IPS DF 4.7 (cell line): ENCODE results near the gene ZNF181.
"Not testable (repeated sequence)": the region's sequence is repeated elsewhere in the genome, so short reads cannot be mapped to it uniquely, and the experiment has no call there.

Experiments used
- DNase-seq: peaks from one replicate; pipeline ENCODE4 v3.0.0-alpha.2; 2013; ENCODE audit warnings: low spot score; ENCODE audit errors: extremely low read depth

Gene ZNF181

DNA sequence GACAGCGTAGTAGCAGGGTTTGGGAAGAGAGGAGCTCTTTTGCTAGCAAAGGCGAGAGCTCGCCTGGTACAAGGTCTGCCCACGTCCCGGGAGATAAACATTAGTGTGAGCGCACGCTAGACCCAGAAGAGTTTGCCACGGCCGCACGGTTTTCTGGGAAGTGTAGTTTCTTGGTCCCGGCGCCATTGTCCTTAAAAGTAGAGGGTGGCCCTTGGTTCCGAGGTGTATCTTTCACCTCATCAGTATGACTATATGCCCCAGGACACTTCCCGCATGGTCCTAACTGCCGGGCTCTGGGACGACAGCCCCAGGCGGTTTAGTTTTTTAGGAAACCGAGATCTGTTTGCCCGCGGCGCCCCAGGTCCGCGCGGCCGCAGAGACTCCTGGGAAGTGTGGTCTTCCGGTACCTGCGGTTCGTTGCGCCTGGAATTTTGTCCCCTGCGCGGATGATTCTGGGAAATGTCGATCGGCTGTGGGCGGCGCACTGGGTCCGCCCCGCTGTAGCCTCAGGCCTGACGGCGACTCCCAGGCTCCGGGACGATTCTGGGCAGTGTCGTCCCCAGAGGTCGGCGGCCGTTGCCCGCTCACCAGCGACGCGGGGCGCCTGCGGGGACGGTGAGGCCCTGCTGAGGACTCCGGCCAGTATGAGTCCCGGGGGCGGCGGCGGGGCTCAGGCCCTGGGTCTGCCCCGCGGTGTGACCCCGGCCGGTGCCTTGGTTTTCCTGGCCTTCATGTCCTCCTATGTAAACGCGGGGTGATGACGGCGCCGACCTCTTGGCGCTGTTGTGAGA, at the start of gene ZNF181:
TSS of gene ZNF181 (plus strand) at position 498 of the 791 bp plus-strand sequence. CDS start 795 bp downstream, outside the sequence.
- DNase-seq: no peak

DNA sequence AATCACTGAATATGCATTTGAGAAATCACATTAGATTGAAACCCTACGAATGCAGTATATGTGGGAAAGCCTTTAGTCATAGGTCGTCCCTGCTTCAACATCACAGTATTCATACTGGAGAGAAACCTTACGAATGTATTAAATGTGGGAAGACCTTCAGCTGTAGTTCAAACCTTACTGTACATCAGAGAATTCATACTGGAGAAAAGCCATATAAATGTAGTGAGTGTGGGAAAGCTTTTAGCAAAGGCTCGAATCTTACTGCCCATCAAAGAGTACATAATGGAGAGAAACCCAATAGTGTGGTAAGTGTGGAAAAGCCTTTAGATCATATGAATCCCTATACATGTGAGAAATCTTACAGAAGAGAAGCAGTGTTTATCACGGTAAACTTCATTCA, 48.8 kb upstream of the ZNF181 start:
- DNase-seq: not testable (repeated sequence)

DNA sequence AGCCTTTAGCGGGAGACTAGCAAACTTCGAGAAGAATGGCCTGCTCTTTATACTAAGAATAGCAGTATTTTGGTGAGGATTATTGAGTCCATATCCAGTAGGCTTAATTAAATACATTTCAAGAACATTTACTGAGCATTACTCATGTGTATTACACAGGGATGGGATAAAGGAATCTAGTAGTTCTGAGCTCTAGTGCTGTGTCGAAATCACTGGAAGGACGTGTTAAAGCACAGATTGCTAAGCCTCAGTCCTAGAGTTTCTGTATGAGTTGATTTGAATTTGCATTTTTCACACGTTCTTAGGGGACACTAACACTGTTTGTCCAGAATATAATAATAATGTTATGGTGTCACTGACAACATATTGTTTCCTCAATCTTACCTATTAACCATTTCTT, 47.6 kb upstream of the ZNF181 start:
- DNase-seq: no peak

DNA sequence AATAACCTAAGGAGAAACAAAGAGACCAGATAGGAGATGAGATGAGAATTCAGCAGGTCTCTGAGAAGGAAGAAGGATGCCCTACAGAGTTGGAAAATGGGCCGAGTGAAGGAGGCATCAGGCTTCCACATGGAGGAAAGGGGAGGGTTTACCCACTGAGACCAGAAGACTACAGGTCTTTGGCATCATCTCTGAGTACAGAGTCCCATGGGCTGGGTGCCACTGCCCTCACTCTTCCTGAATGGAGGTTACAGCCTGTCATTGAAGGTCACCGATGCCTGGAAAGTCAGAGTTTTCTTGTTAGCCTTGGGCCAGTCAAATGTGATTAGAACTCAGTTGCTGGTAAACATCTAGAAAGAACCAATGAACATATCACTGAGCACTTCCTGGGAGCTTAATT, 46.7 kb upstream of the ZNF181 start:
- no peak for DNase-seq

DNA sequence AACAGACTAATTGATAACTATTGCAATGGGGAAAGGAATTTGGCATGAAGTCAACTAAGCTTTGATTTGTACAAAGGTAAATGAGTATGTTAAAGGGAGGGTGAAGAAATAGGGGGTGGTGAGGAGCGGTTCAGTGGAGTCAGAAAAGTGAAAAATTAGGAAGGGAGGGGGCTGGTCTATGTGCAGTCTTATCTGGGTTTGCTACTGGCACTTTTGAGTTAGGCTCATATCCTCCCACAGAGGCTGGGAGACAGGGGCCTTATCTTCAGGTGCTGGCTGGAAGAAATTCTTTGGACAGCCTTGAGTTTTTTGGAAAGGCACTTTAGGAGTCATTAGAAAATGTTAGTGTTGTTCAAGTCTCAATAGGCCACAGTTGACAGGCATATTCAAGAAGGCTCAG, 45.5 kb upstream of the ZNF181 start:
- DNase-seq: no peak

DNA sequence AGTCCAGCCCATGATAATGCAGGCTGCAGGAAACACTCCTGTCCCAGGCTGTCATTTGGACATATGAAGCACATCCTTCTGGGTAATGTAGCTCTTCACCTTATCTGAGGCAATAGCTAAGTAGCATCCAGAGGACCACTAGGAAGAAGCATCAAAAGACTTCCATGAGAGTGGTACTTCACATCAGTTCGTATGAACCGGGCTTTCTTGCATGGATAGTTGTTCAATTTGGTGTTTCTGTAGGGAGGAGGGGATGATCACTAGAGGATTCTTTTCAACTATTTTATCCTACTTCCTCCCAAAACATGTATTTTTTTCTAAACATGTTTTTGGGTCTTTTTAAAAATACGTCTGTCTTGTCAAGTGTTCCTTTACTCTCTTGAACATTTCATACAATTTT, 43.7 kb upstream of the ZNF181 start:
- no peak for DNase-seq

DNA sequence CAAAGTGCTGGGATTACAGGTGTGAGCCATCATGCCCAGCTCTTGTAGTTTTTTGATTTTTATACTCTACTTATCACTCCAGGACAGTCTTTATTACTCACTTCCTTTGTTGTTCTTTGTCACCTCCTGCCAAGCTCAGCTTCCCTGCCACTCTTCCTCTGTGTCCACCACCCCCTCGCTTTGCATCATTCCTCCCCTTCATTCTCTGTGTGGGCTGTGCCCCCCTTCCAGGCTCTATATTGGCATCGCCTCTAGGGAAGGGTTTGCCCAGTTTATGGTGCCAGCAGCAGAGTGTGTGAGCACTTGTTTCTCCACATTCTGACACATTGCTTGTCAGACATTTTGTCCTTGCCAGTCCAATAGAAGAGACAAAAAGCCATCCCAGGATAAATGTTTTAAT, 41.5 kb upstream of the ZNF181 start:
- no peak for DNase-seq

DNA sequence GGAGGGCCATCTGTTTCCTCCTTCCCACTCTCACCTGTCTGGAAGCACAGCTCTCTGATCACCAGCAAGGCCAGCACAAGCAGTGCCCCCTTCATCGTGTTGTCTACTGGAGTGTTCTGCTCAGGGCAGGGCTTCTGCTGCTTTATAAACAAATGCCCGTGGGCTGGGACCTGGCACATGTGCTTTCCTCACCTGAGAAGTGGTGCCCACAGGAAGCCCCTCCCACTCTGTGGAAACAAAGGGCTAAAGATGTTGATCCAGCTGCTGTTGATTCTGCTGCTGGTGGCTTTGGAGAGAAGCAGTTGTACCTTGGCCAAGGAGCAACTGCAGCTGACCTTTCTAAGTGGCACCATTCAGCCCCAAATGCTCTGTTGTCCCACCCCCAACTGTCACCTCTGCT, 26.4 kb upstream of the ZNF181 start:
- DNase-seq: no peak

DNA sequence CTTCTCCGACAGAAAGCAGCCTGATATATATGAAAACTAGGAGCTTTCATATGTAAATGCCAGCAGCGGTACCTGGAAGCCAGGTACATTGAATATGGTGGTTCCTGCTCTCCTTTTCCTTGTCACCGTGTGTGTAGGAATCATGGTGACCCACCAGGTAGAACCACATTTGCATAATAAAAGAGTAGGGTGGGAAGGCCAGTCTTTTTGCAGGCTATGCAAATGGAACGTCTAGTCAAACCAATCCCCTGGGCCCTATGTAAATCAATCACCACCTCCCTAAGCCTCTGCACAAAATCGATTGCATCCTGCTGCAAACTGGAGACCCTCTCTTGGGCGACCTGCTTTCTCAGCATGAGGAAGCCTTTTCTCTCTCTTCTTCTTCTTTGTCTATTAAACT, 22.2 kb upstream of the ZNF181 start:
- DNase-seq: no peak

DNA sequence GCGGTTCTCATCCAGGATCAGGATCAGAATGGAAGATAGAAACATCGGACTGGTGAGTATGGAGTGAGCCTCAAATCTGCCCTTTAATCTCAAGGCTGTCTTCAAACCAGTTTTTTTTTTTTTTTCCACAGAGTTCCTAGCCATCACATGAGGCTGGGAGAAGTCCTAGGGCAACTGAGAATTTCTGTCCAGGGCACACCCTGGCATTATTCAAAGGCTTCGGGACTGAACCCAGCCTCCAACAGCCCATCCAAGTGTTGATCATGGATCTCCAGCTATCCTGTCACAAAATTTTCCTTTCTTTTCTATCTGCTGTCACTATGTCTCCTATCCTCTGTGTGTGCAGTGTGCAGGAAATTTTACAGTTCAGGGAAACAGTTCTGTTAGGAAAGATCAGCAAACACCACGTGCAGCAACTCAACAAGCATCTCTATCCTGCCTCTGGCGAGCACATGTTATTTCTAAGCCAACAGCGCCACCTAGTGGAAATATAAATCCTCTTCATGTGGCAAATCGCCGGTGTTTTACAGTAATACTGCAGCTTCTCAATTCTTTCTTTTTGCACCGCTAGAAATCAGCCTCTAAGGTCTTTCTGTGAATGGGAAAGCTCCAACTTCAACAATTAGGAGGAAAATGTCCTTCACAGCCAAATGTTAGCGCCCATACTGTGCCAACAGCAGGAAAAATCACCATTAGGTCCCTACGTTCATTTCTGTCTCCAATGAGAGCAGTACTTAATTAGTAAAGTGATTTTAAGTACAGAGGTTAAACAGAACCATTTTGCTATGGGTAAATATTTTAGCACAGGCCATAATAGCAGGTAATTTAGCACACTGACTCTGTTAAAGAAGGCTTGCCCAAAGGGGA, 21.4 kb upstream of the ZNF181 start:
- DNase-seq: no peak

DNA sequence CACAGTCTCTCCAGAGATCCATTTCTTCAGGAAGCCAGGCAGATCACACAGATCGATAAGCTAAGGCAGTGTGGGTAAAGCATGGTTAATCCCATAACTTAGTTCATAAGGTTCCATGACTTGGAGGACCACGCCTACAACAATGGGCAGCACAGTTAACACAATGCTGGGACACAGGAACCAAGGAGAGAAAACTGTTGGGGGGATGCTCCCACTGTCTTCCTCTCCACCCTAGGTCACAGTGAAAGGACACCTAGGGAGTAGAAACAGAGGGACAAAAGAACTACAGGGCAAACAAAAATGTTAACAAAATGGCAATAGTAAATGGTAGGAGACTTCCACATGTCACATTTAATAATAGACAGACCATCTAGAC, 20.8 kb upstream of the ZNF181 start:
- DNase-seq: no peak

DNA sequence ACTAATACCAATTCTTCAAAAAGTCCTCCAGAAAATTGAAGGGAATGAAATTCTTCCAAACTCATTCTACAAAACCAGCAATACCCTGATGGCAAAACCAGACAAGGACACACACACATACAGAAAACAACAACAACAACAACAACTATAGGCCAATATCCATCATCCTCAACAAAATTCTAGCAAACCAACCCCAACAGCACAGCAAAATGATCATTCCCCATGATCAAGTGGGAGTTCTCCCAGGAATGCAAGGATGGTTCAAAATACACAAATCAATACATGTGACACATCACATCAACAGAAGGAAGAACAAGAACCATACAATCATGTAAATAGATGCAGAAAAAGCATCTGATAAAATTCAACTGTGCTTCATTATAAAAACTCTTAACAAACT, 18.7 kb upstream of the ZNF181 start:
- DNase-seq: no peak

DNA sequence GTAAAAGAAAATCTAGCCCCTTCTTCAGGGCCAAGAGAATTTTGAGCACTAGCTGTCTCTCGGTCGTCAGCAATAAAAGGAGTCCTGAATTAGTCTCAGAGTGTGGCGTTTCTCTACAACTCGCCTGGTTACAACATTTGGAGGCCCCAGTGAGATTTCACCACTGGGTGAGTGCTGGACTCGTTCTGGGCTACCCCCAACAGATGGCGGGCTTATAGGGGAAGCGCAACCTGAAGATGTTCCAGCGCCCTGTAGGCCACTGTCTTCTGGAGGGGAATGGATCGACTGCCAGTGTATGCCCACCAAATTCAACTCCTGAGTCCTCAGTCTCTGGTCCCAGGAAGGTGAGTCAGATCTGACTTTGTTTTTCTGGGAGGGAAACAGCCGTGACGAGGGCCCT, 11.7 kb upstream of the ZNF181 start:
- no peak for DNase-seq

DNA sequence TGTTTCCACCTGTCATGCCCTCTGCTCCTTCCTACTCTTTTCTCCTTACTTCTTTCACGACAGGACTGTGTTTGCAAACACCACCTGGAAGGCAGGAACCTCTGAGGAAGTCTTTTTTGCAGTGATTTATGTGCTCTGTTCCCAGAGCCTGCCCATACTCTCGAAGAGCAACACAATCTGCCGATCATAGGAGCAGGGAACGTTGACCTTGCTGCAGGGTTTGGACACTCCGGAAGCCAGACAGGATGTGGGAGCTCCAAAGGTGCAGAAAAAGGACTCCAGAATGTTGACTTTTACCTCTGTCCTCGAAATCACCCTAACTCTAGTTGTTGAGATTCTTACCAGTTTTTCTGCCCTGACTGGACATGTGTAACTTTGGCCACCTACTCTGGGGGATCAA, 8.6 kb upstream of the ZNF181 start:
- no peak for DNase-seq

DNA sequence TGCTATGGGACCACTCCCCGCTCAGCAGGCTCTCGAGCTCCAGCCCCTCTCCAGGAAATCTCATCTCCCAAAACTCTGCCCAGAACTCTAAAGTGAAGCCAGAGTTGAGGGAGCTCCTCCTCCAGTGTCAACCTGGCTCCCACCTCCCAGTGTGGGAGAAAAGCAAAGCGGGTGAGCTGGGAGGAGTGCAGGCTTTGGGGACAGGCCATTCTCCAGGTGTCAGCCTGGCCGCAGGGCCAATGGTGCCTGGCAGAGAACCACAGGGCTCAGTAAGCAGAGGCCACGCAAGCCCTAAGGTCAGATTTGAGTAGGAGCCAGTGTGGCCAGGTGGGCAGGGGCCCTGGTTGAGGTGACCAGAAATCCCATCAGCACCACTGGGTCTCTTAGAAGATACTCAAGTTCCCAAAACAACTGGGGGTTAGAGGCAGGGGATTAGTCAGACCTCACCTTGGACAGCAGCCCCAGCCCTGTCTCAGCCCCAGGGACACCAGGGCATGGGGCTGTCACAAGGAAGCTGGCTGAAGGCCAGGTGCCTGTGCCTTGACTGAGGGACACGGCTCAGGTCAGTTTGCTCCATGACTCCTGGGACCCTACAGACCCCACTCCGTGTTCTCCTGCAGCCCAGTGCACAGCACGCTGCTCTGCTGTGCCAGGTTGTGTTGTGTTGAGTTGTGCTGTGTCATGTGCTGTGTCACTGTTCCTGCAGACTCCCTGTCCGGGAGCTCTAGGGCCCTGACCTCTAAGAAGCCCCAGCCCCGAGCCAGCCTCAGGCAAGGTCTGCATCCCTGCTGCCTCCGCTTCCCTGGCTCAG, 2.8 kb upstream of the ZNF181 start:
- no peak for DNase-seq

DNA sequence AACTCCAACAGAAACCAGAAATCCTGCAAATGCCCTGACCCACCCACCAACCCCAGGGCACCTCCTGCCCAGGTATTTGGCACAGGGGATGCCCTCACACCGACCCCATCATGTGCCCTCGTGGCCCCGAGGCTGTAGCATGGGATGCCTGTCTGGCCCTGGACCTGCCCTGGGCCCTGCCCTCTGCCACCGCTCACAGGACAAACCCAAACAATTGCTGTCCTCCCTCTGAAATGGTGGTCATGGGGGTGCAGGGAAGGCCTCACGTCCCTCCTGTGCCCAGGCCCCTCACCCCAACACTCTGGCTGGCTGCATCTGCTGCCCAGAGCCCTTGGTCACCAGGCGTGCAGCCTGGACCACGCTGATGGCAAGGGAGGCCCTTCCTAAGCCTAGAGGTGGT, 2.1 kb upstream of the ZNF181 start:
- DNase-seq: no peak

DNA sequence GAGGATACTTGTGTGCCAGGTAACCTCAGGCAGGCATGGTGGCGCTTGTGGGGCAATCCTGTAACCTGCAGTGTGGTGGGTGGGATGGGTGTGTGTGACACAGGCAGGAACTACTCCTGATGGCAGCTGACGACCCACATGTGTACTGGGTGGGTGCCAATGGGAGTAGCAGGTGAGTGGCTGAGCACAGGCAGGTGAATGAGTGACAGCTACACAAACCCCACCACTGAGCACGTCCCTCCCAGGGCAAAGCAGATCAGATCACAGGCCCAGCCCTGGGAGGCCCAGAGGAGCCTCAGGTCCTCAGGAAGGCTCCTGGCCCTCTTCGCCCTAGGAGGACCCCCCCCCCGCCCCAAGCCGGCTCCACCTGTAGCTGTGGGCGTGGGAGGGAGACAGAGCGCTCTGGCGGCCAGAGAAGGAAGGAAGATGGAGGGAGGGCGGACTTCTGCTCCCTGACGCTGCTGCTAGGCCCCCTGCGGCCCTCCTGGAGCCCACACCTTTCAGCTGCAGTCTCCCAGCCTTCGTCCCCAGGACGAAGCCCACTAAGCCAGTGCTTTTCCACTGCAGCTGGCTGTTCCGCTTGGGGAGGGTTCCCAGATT, 1.3 kb upstream of the ZNF181 start:
- no peak for DNase-seq

DNA sequence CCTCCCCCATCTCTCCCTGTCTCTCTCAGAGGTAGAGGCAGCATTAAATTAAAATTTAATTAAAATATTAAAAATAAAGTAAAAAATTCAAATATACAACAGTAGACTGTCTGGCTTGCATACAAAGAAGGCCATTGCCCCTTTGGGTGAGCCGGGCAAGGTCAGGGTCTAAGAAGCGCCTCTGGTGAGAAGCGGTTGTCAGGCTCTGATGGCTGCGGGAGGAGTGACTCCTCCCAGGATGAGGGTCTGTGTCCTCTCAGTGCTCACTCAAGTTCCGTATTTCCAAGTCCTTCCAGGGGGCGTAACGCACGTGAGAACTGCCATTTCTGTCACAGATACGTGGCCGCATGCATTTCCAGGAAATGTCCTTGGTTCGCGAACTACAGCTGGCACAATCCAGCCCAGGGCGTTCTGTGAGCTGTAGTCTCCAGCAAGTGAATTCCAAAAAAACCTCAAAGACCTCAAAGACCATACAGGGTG, 737 bp upstream of the ZNF181 start:
- DNase-seq: no peak

DNA sequence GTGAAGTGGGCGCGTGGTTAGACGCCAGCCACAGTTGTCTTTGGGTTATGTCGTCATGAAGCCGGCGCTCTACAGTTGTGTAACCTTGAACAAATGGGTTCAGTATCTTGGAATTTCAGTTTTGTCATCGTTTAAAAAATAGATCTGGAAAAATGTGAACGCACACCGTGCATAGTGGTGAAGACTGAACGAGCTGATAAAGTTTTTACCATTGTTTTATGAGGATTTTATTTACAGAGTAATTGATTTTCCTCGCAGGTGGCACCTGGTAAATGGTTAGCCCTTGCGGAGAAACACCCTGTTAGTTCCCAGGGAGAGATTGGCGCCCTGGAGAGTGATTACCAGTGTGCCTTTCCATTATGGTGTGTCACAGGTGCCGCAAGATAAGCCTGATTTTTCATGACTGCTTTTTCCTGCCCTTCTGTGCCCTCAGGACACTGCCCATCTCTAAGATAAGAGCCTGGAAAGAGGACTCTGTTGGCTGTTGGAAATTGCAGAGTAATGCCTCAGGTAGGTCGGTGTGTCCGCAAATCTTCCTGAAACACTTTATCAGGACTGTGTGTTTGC, 577 bp downstream of the ZNF181 start:
- no peak for DNase-seq

DNA sequence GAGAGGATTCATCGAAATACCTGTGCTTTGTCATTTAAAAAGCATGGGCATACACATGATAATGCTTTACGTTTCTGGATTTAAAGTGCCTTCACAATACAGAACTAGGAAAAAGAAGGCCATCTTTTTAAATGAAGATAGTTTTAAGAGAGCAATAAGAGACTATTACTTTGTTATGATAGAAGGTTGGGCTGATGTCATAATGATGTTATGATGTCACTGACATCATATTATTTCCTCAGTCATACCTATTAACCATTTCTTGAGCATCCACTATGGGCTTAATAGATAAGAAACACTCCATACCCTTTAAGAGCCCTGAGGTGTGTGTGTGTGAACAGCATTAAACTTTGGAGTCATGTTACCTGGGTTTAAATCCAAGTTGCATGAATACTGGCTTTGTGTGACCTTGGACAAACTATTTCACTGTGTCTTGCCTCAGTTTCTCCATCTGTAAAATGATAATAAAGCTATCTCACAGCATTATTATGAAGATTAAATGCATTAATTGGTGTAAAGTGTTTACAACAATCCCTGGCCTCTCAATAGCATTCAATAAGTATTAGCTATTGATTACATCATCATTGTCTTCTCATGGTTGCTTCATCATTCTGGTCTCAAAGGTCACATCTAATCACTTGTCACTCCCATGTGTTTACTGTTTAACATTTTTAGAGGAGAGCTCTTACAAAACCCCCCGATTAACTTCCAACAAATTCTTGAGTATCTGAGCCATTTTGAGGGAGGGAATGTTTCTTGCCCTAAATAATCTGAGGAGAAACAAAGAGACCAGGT, 11.1 kb downstream of the ZNF181 start:
- no peak for DNase-seq
